Measurements from ENCODE around the gene LARP1.

DNA sequence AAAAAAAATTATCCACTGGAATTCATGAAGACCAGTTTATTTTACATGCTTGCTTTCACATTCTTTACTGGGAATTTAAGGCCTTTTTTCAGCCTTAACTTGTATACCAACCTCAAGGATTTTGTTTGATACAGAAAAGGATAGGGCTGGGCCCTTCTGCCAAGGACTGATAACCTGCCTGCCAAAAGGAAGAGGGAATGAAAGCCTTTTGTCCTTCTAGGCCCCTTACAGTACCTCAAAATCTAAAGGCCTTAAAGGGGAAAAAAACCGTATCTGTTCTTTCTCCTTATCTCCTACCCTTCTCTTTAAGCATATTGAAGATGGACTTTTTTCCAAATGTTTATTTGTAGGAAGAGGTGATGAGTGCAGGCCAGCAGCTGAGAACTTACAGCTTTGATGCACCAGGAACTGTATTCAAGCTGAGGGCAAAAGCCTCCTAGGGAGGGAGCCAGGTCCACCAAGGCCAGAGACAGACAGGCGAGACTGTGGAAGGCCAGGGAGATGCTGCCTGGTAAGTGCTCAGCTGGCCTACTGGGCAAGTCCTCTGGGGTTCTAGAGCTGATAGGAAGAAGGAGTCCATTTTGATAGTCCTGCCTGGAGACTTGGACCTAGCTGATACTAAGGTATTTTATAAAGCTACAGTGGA lies 63.4 kb downstream of the LARP1 start:
- TF ChIP-seq, protein P1, sequence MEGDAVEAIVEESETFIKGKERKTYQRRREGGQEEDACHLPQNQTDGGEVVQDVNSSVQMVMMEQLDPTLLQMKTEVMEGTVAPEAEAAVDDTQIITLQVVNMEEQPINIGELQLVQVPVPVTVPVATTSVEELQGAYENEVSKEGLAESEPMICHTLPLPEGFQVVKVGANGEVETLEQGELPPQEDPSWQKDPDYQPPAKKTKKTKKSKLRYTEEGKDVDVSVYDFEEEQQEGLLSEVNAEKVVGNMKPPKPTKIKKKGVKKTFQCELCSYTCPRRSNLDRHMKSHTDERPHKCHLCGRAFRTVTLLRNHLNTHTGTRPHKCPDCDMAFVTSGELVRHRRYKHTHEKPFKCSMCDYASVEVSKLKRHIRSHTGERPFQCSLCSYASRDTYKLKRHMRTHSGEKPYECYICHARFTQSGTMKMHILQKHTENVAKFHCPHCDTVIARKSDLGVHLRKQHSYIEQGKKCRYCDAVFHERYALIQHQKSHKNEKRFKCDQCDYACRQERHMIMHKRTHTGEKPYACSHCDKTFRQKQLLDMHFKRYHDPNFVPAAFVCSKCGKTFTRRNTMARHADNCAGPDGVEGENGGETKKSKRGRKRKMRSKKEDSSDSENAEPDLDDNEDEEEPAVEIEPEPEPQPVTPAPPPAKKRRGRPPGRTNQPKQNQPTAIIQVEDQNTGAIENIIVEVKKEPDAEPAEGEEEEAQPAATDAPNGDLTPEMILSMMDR (IDR thresholded peaks at IDR 0.05), result no peak
- TF ChIP-seq POLR2A (IDR thresholded peaks at IDR 0.05), result no peak

Measured in right lobe of liver (tissue), 4 donors.